ENCODE data around the gene MS4A15.
"Not testable (repeated sequence)": the region's sequence is repeated elsewhere in the genome, so short reads cannot be mapped to it uniquely, and the experiment has no call there.

Gene MS4A15, protein sequence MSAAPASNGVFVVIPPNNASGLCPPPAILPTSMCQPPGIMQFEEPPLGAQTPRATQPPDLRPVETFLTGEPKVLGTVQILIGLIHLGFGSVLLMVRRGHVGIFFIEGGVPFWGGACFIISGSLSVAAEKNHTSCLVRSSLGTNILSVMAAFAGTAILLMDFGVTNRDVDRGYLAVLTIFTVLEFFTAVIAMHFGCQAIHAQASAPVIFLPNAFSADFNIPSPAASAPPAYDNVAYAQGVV

GRCh38 chr11:60756307-60757032, at the start of gene MS4A15:
MS4A15 (plus strand) TSS chr11:60756867; CDS start chr11:60763734, 6,867 bp downstream.
- peak; percentile 67 for DNase-seq (ENCODE audit: low spot score)

GRCh38 chr11:60706931-60707330, 49.7 kb upstream of the MS4A15 start:
- DNase-seq (ENCODE audit: low spot score): no peak

GRCh38 chr11:60710482-60710881, 46.2 kb upstream of the MS4A15 start:
- DNase-seq (ENCODE audit: low spot score): peak; percentile 49

DNA sequence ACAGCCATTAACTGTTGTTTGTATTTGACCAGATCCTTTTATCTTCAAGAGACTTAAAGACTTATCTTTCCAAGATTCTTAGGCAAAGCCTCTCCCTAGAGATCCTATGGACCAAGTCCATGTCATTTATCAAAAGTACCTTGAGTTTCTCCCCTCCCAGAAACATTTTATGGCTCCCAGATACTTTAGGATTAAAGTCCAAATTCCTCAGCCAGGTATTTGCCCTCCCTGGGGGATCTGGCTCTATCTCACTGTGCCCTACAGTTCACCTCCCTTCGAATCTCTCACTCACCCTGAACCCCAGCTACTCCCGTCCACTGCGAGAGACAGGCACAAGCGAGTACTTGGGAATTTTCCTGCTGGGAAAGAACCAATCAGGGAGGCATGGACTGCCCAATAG, 45.4 kb upstream of the MS4A15 start:
- no peak for DNase-seq (ENCODE audit: low spot score)

GRCh38 chr11:60713423-60713822, 43.2 kb upstream of the MS4A15 start:
- DNase-seq (ENCODE audit: low spot score): not testable (repeated sequence)

DNA sequence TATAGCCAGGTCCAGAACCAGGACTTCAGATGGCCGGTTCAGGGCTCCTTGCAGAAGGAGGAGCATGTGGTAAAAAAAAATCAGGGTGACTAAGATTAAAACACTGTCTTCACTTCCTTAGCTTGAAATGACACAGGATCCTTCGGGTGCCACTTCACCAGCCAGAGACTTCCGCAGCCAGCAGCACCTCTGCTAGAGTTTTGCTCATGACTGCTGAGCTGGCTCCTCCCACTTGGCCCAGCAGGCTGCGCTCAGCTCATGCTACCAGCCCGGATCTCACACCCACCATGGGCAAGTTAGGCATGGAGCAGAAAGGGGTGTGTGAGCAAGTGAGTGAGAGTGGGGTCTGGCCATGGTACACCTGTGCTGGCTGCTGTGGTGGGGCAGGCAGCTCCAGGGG, 38.7 kb upstream of the MS4A15 start:
- no peak for DNase-seq (ENCODE audit: low spot score)

DNA sequence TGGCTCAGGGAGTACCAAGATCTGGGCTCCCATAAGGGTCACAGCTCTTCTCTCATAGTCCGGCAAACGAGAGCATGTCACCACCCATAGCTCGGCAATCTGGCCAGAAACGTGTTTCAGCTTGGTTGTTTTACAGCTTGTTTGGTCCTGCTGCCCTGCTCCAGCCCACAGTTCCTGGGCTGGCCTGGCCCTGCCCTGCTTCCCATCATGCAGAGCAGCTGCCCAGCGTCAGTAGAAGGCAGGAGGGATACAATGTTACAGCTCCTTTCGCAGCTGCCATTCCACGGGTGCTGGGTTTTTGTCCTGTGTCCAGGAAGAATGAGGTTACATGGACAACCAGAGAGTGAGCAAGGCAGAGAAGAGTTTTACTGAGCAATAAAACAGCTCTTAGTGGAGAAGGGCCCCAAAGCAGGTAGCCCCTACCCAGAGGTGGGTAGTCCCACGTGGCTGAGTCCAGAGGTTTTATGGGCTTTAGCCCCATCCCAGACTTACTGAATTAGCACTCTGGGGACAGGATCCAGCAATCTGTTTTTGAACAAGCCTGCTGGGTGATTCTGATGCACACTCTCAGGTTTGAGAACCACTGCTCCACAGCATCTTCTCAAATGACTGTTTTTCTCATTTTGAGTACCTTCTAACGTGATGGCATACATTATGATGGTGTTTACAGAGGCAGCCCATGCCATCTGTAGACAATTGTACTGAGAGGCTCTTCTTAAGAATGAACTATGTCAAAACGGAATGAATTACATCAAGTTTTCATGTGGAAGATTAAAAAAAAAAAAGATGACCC, 37.9 kb upstream of the MS4A15 start:
- no peak for DNase-seq (ENCODE audit: low spot score)

- no peak for DNase-seq (ENCODE audit: low spot score)
Measured at GRCh38 chr11:60719391-60719790, 37.3 kb upstream of the MS4A15 start.

DNA sequence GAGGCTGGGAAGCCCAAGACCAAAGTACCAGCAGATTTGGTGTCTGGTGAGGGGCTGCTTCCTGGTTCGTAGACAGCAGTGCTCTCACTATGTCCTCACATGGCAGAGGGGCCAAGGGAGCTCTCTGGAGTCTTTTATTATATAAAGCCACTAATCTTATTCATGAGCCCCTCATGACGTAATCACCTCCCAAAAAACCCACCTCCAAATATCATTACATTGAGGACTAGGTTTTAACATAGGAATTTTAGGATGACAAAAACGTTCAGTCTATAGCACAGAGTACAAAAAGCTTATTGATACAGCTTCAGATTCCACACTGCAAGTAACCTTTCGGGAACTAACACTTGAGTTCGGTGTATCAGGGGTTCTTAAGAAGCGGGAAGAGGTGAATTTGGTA, 36.2 kb upstream of the MS4A15 start:
- DNase-seq (ENCODE audit: low spot score): no peak

GRCh38 chr11:60724420-60724819, 32.2 kb upstream of the MS4A15 start, which contains the start of gene MS4A18:
MS4A18 (plus strand) TSS chr11:60724720.
- no peak for DNase-seq (ENCODE audit: low spot score)

DNA sequence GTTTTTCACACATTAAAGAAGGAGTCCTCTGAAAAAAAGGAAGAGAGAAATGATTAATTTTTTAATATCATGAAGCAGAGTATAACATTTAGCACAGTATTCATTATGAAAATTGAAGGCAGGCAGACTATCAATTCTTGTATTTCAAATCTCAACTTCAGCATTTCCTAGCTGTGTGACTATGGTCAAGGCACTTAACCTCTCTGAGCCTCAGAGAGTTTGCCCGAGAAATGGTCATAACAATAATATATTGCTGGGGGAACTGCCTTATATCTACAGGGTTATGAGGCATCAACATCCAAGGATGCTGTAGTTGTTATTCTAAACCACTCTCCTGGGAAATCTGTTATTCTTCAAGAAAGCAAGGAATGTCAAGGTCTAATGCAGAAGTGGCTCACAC, 31.1 kb upstream of the MS4A15 start:
- no peak for DNase-seq (ENCODE audit: low spot score)

DNA sequence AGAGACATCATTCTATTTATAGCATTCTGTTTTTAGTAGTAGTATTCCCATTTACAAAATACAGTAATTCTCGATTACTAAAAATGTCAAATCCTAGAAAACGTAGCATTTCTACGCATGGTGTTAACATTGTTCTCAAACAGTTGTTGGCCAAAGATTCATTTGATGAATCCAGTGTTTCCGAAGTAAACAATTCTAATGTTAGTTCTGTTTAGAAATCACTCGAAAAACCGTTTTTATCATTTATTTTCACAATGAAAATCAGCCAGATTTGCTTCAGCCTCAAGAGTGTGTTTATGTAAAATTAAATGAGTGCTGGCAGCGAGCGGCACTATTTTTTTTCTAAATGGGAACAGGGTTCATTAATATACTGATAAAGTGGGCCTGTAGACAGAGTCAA, 25.1 kb upstream of the MS4A15 start:
- no peak for DNase-seq (ENCODE audit: low spot score)

DNA sequence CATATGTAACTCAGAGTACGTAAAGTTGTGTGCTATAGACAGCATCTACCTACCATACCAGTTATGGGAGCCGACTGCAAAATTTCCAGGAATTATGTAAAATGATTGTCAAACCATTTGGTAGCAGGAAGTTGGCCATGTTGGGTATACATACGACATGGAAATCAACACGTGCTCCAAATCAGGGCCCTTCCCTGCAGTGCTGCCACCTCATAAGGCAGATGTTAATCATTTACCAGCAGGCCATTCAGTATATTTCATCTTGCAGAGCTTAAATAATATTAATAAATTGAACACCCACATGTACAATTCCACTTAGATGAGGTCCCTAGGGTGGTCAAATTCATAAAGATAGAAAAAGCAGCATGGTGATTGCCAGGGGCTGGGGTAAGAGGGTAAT, 22.4 kb upstream of the MS4A15 start:
- no peak for DNase-seq (ENCODE audit: low spot score)

GRCh38 chr11:60739114-60739513, 17.6 kb upstream of the MS4A15 start:
- DNase-seq (ENCODE audit: low spot score): peak; percentile 68

- DNase-seq (ENCODE audit: low spot score): no peak
Measured at GRCh38 chr11:60740573-60740972, 16.1 kb upstream of the MS4A15 start.

DNA sequence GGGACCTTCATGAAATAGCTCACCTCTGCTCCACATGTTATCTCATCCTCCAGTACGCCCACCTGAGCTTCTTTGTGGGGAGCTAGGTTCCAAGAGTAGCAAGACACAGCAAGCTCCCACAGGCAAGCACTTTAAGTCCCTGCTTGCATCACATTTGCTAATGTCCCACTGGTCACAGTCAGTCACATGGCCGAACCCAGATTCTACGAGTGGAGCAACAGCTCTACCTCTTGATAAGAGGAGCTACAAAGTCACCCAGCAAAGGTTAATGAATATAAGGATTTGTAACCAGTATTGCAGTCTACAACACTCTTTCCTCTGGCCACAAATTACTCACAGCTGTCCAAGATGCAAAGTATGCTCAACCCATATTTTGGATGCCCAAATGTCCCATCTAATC, 15.2 kb upstream of the MS4A15 start:
- no peak for DNase-seq (ENCODE audit: low spot score)

GRCh38 chr11:60743058-60743457, 13.6 kb upstream of the MS4A15 start:
- DNase-seq (ENCODE audit: low spot score): no peak

DNA sequence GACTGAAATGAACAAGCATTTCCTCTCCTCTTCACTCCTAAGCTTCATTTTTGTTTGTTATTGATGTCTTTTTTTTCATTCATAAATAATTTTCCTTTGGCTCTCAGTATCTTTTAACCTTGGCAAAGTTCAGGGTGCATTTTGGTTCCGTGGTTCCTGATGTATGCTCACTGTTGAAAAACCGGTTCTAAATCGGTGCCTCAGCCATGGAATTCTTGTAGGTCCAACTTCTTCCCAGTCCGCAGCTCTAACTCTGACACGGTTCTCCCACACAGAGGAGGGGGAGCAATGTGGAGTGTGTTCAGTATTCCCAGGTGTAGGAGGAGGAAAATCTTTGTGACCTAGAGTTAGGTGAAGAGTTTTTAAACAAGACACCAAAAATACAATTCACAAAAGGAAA, 12.6 kb upstream of the MS4A15 start:
- no peak for DNase-seq (ENCODE audit: low spot score)

GRCh38 chr11:60747359-60747873, 9.3 kb upstream of the MS4A15 start:
- no peak for DNase-seq (ENCODE audit: low spot score)

DNA sequence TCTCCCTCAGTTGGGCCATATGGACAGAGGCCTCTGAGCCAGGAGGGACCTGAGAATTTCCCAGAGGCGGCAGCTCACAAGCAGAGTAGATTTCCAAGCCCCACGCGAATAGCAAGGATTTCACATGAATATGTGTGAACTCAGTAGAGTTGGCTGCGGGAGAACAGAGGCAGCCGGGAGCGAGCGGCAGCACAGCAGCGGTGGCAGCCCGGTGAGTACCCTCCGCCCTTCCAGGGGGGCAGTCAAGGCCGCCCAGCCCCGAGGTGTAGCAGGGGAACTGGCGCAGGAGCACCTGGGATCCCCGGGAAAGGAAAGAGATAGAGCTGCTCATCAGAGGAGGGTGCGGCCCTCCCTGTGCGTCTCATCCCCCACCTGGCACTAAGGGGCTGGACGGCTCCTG, 8.4 kb upstream of the MS4A15 start:
- no peak for DNase-seq (ENCODE audit: low spot score)

GRCh38 chr11:60748821-60749220, 7.8 kb upstream of the MS4A15 start:
- no peak for DNase-seq (ENCODE audit: low spot score)

DNA sequence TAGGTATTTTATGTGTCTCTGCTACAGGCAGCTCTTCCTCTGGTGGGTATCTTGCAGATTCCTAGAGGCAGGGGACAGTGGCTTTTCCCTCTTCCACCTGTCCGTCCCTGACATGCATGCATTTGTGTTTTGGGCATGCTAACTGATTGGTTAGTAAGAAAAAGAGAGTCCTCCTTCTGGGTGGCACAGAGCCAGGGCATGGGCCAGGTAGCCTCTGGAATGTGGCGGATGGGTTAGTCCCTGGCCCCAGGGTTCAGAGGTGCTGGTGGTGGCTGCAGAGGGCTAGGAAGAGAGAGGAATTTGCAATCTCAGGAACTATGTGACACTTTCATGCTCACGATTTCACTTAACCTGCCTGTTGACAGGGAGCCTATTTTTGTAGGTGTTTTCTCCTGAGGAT, 5.8 kb upstream of the MS4A15 start:
- no peak for DNase-seq (ENCODE audit: low spot score)

- DNase-seq (ENCODE audit: low spot score): no peak
Measured at GRCh38 chr11:60753309-60753708, 3.4 kb upstream of the MS4A15 start.
